KMS-11 (cell line): ENCODE measurements around the gene HS3ST5.
A peak's percentile ranks its signal among the peaks of the same experiment; 100 is the strongest.

Source experiments
- H2AFZ ChIP-seq: fragments of 200-600 bp; sonication (generic); 2 replicates; pipeline ENCODE4 v1.6.1; 2016; ENCODE audit warnings: antibody characterized with exemption, mixed run types, low read depth
- H3K27ac ChIP-seq: fragments of 200-600 bp; sonication (generic); 2 replicates; pipeline ENCODE4 v1.6.1; 2016; ENCODE audit warnings: mild to moderate bottlenecking, mixed run types
- H3K27me3 ChIP-seq: fragments of 200-600 bp; sonication (generic); 2 replicates; pipeline ENCODE4 v1.6.1; 2017; ENCODE audit warnings: mild to moderate bottlenecking, low read depth, mixed run types, moderate library complexity; ENCODE audit not compliant: insufficient read depth
- H3K36me3 ChIP-seq: fragments of 200-600 bp; sonication (generic); 2 replicates; pipeline ENCODE4 v1.6.1; 2017; ENCODE audit warnings: mild to moderate bottlenecking, mixed run types; ENCODE audit not compliant: insufficient read depth
- H3K4me1 ChIP-seq: fragments of 200-600 bp; sonication (generic); 2 replicates; pipeline ENCODE4 v1.6.1; 2016; ENCODE audit warnings: mild to moderate bottlenecking, low read depth, mixed run types; ENCODE audit not compliant: poor library complexity, severe bottlenecking
- H3K4me2 ChIP-seq: fragments of 200-600 bp; sonication (generic); 2 replicates; pipeline ENCODE4 v1.7.0; 2016; ENCODE audit warnings: mild to moderate bottlenecking, mixed run types
- H3K4me3 ChIP-seq: fragments of 200-600 bp; sonication (generic); IDR thresholded peaks from 2 replicates; pipeline ENCODE4 v1.6.1; 2017; ENCODE audit warnings: low read depth, low read length, mixed read lengths; ENCODE audit not compliant: insufficient read depth
- H3K79me2 ChIP-seq: fragments of 200-600 bp; sonication (generic); 2 replicates; pipeline ENCODE4 v1.6.1; 2016; ENCODE audit warnings: low read depth, mixed run types; ENCODE audit not compliant: insufficient read depth
- H3K9ac ChIP-seq: fragments of 200-600 bp; sonication (generic); 2 replicates; pipeline ENCODE4 v1.6.1; 2016; ENCODE audit warnings: mild to moderate bottlenecking, mixed run types
- H4K20me1 ChIP-seq: fragments of 200-600 bp; sonication (generic); 2 replicates; pipeline ENCODE4 v1.6.1; 2016; ENCODE audit warnings: mild to moderate bottlenecking, mixed run types; ENCODE audit not compliant: insufficient read depth
- TF ChIP-seq, protein P1 (sequence below): fragments of 200-600 bp; sonication (generic); conservative IDR thresholded peaks from 2 replicates; pipeline ENCODE4 v1.6.1; 2017; ENCODE audit warnings: low read depth, mild to moderate bottlenecking, antibody characterized with exemption, low read length, moderate library complexity, mixed read lengths

Gene HS3ST5

DNA sequence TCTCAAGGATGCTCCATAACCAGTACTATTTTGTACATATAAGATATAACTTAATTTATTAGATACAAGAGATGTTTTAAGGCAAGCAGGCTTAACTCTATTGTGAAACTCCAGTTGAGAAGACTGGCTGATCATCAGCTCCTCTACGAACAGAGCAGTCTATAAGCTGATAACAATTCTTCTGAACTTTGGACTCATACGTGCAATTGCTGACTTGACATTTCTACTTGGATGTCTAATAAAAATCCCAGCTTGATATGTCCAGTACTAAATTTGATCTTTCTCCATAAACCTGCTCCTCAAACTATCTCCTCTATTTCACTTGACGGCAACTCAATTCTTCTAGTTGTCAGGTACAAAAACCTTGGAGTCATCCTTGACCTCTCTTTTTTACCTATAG, 141.9 kb downstream of the HS3ST5 start:
- TF ChIP-seq, protein P1, sequence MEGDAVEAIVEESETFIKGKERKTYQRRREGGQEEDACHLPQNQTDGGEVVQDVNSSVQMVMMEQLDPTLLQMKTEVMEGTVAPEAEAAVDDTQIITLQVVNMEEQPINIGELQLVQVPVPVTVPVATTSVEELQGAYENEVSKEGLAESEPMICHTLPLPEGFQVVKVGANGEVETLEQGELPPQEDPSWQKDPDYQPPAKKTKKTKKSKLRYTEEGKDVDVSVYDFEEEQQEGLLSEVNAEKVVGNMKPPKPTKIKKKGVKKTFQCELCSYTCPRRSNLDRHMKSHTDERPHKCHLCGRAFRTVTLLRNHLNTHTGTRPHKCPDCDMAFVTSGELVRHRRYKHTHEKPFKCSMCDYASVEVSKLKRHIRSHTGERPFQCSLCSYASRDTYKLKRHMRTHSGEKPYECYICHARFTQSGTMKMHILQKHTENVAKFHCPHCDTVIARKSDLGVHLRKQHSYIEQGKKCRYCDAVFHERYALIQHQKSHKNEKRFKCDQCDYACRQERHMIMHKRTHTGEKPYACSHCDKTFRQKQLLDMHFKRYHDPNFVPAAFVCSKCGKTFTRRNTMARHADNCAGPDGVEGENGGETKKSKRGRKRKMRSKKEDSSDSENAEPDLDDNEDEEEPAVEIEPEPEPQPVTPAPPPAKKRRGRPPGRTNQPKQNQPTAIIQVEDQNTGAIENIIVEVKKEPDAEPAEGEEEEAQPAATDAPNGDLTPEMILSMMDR: no peak
- no peaks in the 10 kb centered on the region for H4K20me1 ChIP-seq
- H3K9ac ChIP-seq: no peak overlapping the region
- H3K27ac ChIP-seq: no peak overlapping the region
- no peaks in the 10 kb centered on the region for H3K79me2 ChIP-seq
- H2AFZ ChIP-seq: no peak overlapping the region
- H3K4me1 ChIP-seq: no peaks in the 10 kb centered on the region
- no peaks in the 10 kb centered on the region for H3K27me3 ChIP-seq
- no peak overlapping the region for H3K4me2 ChIP-seq
- H3K36me3 ChIP-seq: no peaks in the 10 kb centered on the region
- no peak overlapping the region for H3K4me3 ChIP-seq

DNA sequence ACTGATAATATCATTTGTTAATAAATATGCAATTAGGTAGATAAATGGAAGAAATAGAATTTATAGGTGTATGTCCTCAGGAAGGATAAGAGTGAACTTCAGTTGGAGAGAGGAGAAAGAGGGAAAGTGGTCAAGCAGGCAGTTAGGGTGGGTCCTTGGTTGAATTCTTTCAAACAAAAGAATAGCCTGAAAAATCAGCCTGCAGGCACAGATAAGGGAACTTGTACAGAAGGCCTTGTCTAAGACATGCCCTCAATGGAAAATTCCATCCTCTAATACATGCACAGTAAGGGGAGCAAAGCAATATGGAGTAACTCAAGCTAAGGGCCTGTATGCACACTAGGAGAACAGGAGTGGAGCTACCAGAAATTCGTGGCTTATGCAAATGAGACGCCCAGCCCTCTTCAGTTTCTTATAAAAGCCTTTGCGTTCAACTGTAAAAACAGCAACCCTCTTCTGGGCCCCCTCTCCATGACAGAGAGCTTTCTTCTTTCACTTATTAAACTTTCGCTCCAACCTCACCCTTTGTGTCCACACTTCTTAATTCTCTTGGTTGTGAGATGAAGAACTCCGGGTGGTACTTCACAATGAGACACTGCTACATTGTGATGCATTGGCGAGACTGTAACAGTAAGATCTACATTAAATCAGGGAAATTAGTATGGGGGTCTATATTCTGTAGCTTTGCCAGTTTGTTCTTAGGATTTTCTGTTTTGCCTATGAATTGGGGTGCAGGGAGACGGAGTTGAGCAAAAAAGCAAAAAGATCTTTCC, 147.0 kb downstream of the HS3ST5 start:
- TF ChIP-seq, protein P1: no peak
- Histone ChIP-seq H3K4me2 (no peak overlapping the region), H3K27ac (no peak overlapping the region)

DNA sequence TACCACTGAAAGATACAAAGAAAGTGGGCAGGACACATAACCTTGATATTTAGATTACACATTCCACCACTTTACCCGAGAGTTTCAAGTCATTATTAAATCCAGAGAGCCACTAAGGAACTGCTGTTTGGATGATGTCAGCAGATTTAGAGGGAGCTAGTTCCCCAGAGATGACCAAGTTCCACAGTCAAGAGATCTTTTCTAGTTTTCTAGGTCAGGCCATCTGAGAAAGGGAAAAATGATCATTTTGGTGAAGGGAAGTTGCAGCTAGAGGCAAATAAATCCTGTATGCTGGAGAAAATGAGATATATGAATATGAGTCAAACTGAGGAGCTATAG, 147.8 kb downstream of the HS3ST5 start:
- no peaks in the 10 kb centered on the region for H3K79me2 ChIP-seq
- 0 out of 2 replicates have a peak overlapping the region, but pooled peaks have one; percentile 17 for H3K4me2 ChIP-seq
- no peaks in the 10 kb centered on the region for H3K27me3 ChIP-seq
- H2AFZ ChIP-seq: no peak overlapping the region
- no peak overlapping the region for H3K27ac ChIP-seq
- no peak overlapping the region for H3K9ac ChIP-seq
- TF ChIP-seq, protein P1: no peak
- no peaks in the 10 kb centered on the region for H3K36me3 ChIP-seq
- H3K4me1 ChIP-seq: peaks cover 19% of the 10 kb centered on the region
- H4K20me1 ChIP-seq: no peaks in the 10 kb centered on the region
- no peak overlapping the region for H3K4me3 ChIP-seq

More for the DNA sequence above, 147.0 kb downstream of the HS3ST5 start:
- Histone ChIP-seq H3K4me1 (peaks cover 19% of the 10 kb centered on the region), H3K9ac (no peak overlapping the region), H4K20me1 (no peaks in the 10 kb centered on the region), H3K36me3 (no peaks in the 10 kb centered on the region), H3K4me3 (no peak overlapping the region), H3K27me3 (no peaks in the 10 kb centered on the region), H2AFZ (no peak overlapping the region), H3K79me2 (no peaks in the 10 kb centered on the region)

DNA sequence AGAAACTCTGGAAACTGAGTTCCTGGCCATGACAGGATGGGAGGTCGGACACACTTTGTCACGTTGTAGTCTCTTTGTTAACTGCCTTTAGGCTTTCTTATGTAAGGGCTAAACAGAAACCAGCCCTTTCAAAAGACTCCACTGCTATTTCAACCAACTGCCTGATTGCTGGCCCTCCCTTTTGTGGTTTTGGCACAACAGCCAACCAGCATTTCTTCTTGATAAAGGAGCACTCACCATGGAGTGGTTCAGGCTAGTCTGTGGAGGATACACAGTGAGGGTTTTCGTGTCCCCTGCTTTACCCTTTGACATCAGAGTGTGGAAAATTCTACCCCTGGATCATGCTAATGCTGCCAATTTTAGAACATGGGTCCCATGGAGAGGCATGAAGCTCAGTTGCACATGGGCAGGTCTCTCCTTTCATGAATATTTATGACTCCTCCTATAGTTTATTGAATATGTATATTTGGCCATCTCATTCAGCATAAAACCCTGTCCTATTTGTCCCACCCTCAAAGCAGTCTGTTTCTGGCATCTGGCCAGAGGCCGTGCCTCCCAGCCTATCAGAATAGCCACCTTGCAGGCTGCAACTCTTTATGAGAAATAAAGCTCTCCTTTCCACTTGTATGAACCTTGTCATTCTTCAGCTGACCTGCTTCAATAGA, 148.3 kb downstream of the HS3ST5 start:
- Histone ChIP-seq H2AFZ (no peak overlapping the region; the same call in 1 of the 2 replicates), H3K79me2 (no peaks in the 10 kb centered on the region), H3K9ac (no peak overlapping the region), H3K4me3 (no peak overlapping the region), H3K27me3 (no peaks in the 10 kb centered on the region), H3K4me2 (peak overlapping the region; percentile 17; the same call in 1 of the 2 replicates), H3K27ac (no peak overlapping the region; the same call in 1 of the 2 replicates), H3K36me3 (no peaks in the 10 kb centered on the region), H4K20me1 (no peaks in the 10 kb centered on the region), H3K4me1 (peaks cover 19% of the 10 kb centered on the region)
- TF ChIP-seq, protein P1: no peak
